ENCODE measurements around the gene HHAT.

Gene HHAT

DNA sequence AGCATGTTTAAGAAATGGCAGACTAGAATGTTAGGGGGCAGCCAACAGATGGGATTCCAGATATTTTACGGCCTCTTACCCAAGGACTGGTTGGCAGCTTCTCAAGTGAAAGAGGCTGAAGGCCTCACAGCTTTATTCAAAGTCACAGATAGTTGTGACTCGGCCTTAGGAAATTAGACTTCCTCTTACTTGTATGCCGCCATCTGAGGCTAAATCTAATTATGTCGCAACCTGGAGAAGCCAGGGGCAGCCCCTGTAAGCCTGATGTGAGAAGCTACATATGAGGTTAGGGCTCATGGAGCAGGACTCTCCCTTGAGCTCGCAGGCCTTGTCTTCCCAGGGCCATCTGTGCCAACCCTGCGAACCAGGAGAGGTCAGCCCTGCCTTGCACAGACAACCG, 352.5 kb downstream of the HHAT start:
- Histone ChIP-seq H3K9ac (ENCODE audit: low read depth, low read length, poor library complexity) (no peak overlapping the region), H3K27ac (replicated peaks; ENCODE audit: low read length) (no peak overlapping the region), H3K27me3 (ENCODE audit: control insufficient read depth in 3 of 3, insufficient read depth in 3 of 3, low read depth in 1 of 3, low read length in 3 of 3) (no peaks in the 10 kb centered on the region), H3K4me2 (ENCODE audit: insufficient read depth, low read length, poor library complexity, severe bottlenecking) (no peak overlapping the region), H2BK5ac (ENCODE audit: low read length) (no peak overlapping the region), H4K8ac (ENCODE audit: low read depth, low read length) (no peak overlapping the region), H3K18ac (ENCODE audit: low read length) (peak overlapping the region; percentile 29), H3K4ac (ENCODE audit: low read length) (no peak overlapping the region), H4K91ac (ENCODE audit: low read depth, low read length, poor library complexity) (no peak overlapping the region), H3K4me1 (ENCODE audit: control insufficient read depth in 2 of 2, insufficient read depth in 1 of 2, low read depth in 1 of 2, low read length in 2 of 2) (no peaks in the 10 kb centered on the region), H3K14ac (ENCODE audit: low read length) (no peak overlapping the region), H2BK15ac (ENCODE audit: low read length) (no peak overlapping the region), H3K9me3 (replicated peaks in 1 of 2; ENCODE audit: control insufficient read depth in 2 of 2, insufficient read depth in 1 of 2, low read depth in 1 of 2, low read length in 2 of 2) (no peaks in the 10 kb centered on the region), H2AFZ (ENCODE audit: low read length) (no peak overlapping the region), H3K23ac (ENCODE audit: low read depth, low read length, poor library complexity) (no peak overlapping the region), H2BK120ac (ENCODE audit: low read depth, low read length) (no peak overlapping the region), H3K36me3 (replicated peaks in 1 of 2; ENCODE audit: control insufficient read depth in 2 of 2, insufficient read depth in 2 of 2, low read length in 2 of 2) (peaks cover 0 to 3% of the 10 kb centered on the region in 2 donors), H3K79me1 (ENCODE audit: low read depth, low read length) (no peaks in the 10 kb centered on the region), H3K4me3 (ENCODE audit: low read length in 2 of 2) (no peak overlapping the region), H2AK5ac (ENCODE audit: low read depth, low read length) (no peak overlapping the region), H2BK12ac (ENCODE audit: low read length) (no peak overlapping the region)
- no peak for DNase-seq (ENCODE audit: low spot score)
- no CpG with 5 or more reads among the region's 7 CpGs for WGBS, 2 donors (ENCODE audit: extremely low coverage in 2 of 2, insufficient read length in 2 of 2, insufficient replicate concordance in 1 of 2)

DNA sequence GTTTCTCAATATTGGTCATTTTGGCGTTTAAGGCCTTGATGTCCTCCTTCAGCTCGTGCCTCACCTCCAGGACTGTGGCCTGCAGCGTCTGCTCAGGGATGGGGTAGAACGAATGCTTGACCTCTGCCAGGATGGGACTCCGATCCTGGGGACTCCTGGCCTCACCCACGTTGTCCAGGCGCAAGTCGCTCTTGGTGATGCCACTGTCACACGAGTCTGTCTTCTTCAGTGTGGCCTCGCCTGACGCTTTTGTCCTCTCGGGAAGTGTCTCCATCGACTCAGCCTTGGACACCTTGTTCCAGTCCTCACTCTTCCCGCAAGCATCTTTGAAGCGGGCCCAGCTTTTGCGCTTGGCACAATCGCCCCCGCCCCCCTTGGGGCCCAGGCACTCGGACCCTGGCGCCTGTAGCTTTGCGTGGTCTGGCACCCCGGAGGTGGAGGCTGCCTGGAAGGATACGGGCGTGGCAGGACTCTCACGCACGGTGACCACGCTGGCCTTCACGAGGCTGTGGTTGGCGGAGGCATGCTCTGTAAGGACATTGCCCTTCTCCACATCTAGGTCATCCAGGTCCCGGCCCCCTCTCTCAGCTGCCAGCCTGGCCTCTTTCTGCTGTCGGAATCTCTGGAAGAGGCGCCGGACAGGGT, 354.8 kb downstream of the HHAT start:
- Histone ChIP-seq H2BK12ac (ENCODE audit: low read length) (no peak overlapping the region), H3K14ac (ENCODE audit: low read length) (no peak overlapping the region), H3K23ac (ENCODE audit: low read depth, low read length, poor library complexity) (no peak overlapping the region), H4K8ac (ENCODE audit: low read depth, low read length) (no peak overlapping the region), H3K9ac (ENCODE audit: low read depth, low read length, poor library complexity) (no peak overlapping the region), H2AFZ (ENCODE audit: low read length) (no peak overlapping the region), H2BK5ac (ENCODE audit: low read length) (no peak overlapping the region), H3K27ac (replicated peaks; ENCODE audit: low read length) (no peak overlapping the region), H3K79me1 (ENCODE audit: low read depth, low read length) (no peaks in the 10 kb centered on the region), H4K91ac (ENCODE audit: low read depth, low read length, poor library complexity) (no peak overlapping the region), H3K4me1 (ENCODE audit: control insufficient read depth in 2 of 2, insufficient read depth in 1 of 2, low read depth in 1 of 2, low read length in 2 of 2) (no peaks in the 10 kb centered on the region), H3K18ac (ENCODE audit: low read length) (no peak overlapping the region), H2BK15ac (ENCODE audit: low read length) (no peak overlapping the region), H2BK120ac (ENCODE audit: low read depth, low read length) (no peak overlapping the region), H3K4ac (ENCODE audit: low read length) (no peak overlapping the region), H3K4me3 (ENCODE audit: low read length in 2 of 2) (no peak overlapping the region), H3K9me3 (replicated peaks in 1 of 2; ENCODE audit: control insufficient read depth in 2 of 2, insufficient read depth in 1 of 2, low read depth in 1 of 2, low read length in 2 of 2) (no peaks in the 10 kb centered on the region), H2AK5ac (ENCODE audit: low read depth, low read length) (no peak overlapping the region), H3K4me2 (ENCODE audit: insufficient read depth, low read length, poor library complexity, severe bottlenecking) (no peak overlapping the region), H3K27me3 (ENCODE audit: control insufficient read depth in 3 of 3, insufficient read depth in 3 of 3, low read depth in 1 of 3, low read length in 3 of 3) (no peaks in the 10 kb centered on the region), H3K36me3 (replicated peaks in 1 of 2; ENCODE audit: control insufficient read depth in 2 of 2, insufficient read depth in 2 of 2, low read length in 2 of 2) (peaks cover 0 to 3% of the 10 kb centered on the region in 2 donors)
- no peak for DNase-seq (ENCODE audit: low spot score)
- WGBS, 2 donors (ENCODE audit: extremely low coverage in 2 of 2, insufficient read length in 2 of 2, insufficient replicate concordance in 1 of 2), result no CpG with 5 or more reads among the region's 33 CpGs

DNA sequence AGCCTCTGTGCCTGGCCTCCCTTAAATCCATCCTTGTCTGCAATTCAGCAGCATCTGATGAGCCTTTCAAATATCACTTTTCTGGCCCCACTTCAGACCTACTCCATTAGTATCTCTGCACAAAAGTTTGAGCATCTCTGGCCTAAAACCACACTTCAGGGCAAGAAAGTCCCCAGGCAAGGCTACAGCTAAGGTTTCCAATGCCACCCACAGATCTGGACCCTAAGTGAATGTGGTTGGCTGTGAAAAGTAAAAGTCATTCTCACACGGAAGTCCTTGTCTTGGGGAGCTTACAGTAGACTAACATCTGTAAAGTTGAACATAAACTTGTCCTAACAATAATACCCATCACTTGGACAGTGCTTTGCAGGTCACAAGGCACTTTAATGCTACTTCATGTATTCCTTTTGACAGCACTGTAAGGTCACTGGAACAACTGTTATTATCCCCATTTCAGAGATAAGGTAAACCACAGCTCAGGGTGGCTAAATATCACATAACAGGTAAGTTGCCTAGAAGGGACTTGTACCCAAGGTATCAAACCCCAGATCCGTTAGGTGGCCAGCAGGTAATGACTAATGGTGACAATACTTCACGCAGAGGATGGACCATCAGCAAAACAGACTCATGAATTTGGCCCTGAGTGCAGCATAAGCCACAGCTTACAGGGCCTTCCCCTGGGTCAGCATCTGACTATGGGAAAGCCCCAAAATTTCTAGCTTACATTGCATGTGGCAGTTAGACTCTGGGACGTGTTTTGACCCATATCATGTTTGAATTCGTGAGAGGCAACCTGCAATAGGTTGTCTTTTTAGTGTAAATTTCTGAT, 356.0 kb downstream of the HHAT start:
- no peak for DNase-seq (ENCODE audit: low spot score)
- Histone ChIP-seq H3K27ac (replicated peaks; ENCODE audit: low read length) (no peak overlapping the region), H3K9me3 (replicated peaks in 1 of 2; ENCODE audit: control insufficient read depth in 2 of 2, insufficient read depth in 1 of 2, low read depth in 1 of 2, low read length in 2 of 2) (no peaks in the 10 kb centered on the region), H3K9ac (ENCODE audit: low read depth, low read length, poor library complexity) (no peak overlapping the region), H2BK12ac (ENCODE audit: low read length) (no peak overlapping the region), H3K4me1 (ENCODE audit: control insufficient read depth in 2 of 2, insufficient read depth in 1 of 2, low read depth in 1 of 2, low read length in 2 of 2) (no peaks in the 10 kb centered on the region), H2BK15ac (ENCODE audit: low read length) (no peak overlapping the region), H3K4me2 (ENCODE audit: insufficient read depth, low read length, poor library complexity, severe bottlenecking) (no peak overlapping the region), H3K36me3 (replicated peaks in 1 of 2; ENCODE audit: control insufficient read depth in 2 of 2, insufficient read depth in 2 of 2, low read length in 2 of 2) (peaks cover 0 to 3% of the 10 kb centered on the region in 2 donors), H3K23ac (ENCODE audit: low read depth, low read length, poor library complexity) (no peak overlapping the region), H4K91ac (ENCODE audit: low read depth, low read length, poor library complexity) (no peak overlapping the region), H2AK5ac (ENCODE audit: low read depth, low read length) (no peak overlapping the region), H2BK120ac (ENCODE audit: low read depth, low read length) (no peak overlapping the region), H3K79me1 (ENCODE audit: low read depth, low read length) (no peaks in the 10 kb centered on the region), H3K27me3 (ENCODE audit: control insufficient read depth in 3 of 3, insufficient read depth in 3 of 3, low read depth in 1 of 3, low read length in 3 of 3) (no peaks in the 10 kb centered on the region), H2BK5ac (ENCODE audit: low read length) (no peak overlapping the region), H3K14ac (ENCODE audit: low read length) (no peak overlapping the region), H4K8ac (ENCODE audit: low read depth, low read length) (no peak overlapping the region), H3K18ac (ENCODE audit: low read length) (no peak overlapping the region), H3K4me3 (ENCODE audit: low read length in 2 of 2) (no peak overlapping the region), H2AFZ (ENCODE audit: low read length) (no peak overlapping the region), H3K4ac (ENCODE audit: low read length) (no peak overlapping the region)
- WGBS, 2 donors (ENCODE audit: extremely low coverage in 2 of 2, insufficient read length in 2 of 2, insufficient replicate concordance in 1 of 2), result no CpG with 5 or more reads among the region's 5 CpGs

DNA sequence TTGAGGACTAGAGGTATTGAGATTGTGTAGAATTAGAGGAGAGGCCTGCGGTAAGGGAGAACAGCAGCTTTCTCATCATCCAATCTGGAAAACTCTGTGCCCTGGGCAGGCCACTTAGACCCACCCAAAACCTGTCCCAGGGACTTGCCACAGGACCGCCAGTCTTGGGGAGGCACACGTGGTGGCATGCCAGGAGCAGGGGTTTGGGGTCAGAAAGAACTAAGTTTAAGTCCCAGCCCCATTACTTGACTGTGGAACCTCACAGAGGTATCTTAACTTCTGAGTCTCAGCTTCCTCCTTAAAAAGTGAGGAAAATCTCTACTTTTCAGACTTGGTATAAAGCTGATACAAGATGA, 356.6 kb downstream of the HHAT start:
- no peak overlapping the region for H3K14ac ChIP-seq (ENCODE audit: low read length)
- H3K23ac ChIP-seq (ENCODE audit: low read depth, low read length, poor library complexity), result no peak overlapping the region
- no peak overlapping the region for H3K4me2 ChIP-seq (ENCODE audit: insufficient read depth, low read length, poor library complexity, severe bottlenecking)
- no peak overlapping the region for H2BK5ac ChIP-seq (ENCODE audit: low read length)
- no peak overlapping the region for H4K8ac ChIP-seq (ENCODE audit: low read depth, low read length)
- no peak overlapping the region for H2AFZ ChIP-seq (ENCODE audit: low read length)
- no peak overlapping the region for H3K27ac ChIP-seq (replicated peaks; ENCODE audit: low read length)
- DNase-seq (ENCODE audit: low spot score), result no peak
- H3K79me1 ChIP-seq (ENCODE audit: low read depth, low read length), result no peaks in the 10 kb centered on the region
- no peak overlapping the region for H4K91ac ChIP-seq (ENCODE audit: low read depth, low read length, poor library complexity)
- H2BK120ac ChIP-seq (ENCODE audit: low read depth, low read length), result no peak overlapping the region
- no peak overlapping the region for H3K4me3 ChIP-seq (ENCODE audit: low read length in 2 of 2)
- no peak overlapping the region for H2AK5ac ChIP-seq (ENCODE audit: low read depth, low read length)
- H2BK12ac ChIP-seq (ENCODE audit: low read length), result no peak overlapping the region
- H3K36me3 ChIP-seq (replicated peaks in 1 of 2; ENCODE audit: control insufficient read depth in 2 of 2, insufficient read depth in 2 of 2, low read length in 2 of 2), result peaks cover 0 to 3% of the 10 kb centered on the region in 2 donors
- no peak overlapping the region for H2BK15ac ChIP-seq (ENCODE audit: low read length)
- H3K9ac ChIP-seq (ENCODE audit: low read depth, low read length, poor library complexity), result no peak overlapping the region
- no CpG with 5 or more reads among the region's 3 CpGs for WGBS, 2 donors (ENCODE audit: extremely low coverage in 2 of 2, insufficient read length in 2 of 2, insufficient replicate concordance in 1 of 2)
- H3K4ac ChIP-seq (ENCODE audit: low read length), result no peak overlapping the region
- H3K18ac ChIP-seq (ENCODE audit: low read length), result no peak overlapping the region
- no peaks in the 10 kb centered on the region for H3K4me1 ChIP-seq (ENCODE audit: control insufficient read depth in 2 of 2, insufficient read depth in 1 of 2, low read depth in 1 of 2, low read length in 2 of 2)
- H3K9me3 ChIP-seq (replicated peaks in 1 of 2; ENCODE audit: control insufficient read depth in 2 of 2, insufficient read depth in 1 of 2, low read depth in 1 of 2, low read length in 2 of 2), result no peaks in the 10 kb centered on the region
- no peaks in the 10 kb centered on the region for H3K27me3 ChIP-seq (ENCODE audit: control insufficient read depth in 3 of 3, insufficient read depth in 3 of 3, low read depth in 1 of 3, low read length in 3 of 3)
